ENCODE measurements around the gene SEMG2. TPM values are rescaled to one million over a fixed set of nuclear protein-coding genes. Genes with fewer than 3 reads are reported as not detected.

SEMG2 gene
- polyA plus RNA-seq, 1 donor (not counting 4 experiments of a cell fraction or from before 2014, with no cell fraction given): not detected

GRCh38 chr20:45246109-45246508 lies 24.9 kb downstream of the SEMG2 start:
- FAIRE-seq: no peak
- DNase-seq (ENCODE audit: low read depth, low spot score): no peak
- Histone ChIP-seq H3K27ac (ENCODE audit: control insufficient read depth, insufficient read depth, low read length) (no peak overlapping the region), H3K27me3 (ENCODE audit: control insufficient read depth, extremely low read depth, insufficient read depth, low read length) (peaks cover 2% of the 10 kb centered on the region), H3K9me3 (ENCODE audit: control insufficient read depth, low read depth, low read length) (no peaks in the 10 kb centered on the region), H2AFZ (ENCODE audit: control insufficient read depth, low read length) (no peak overlapping the region), H3K9me1 (ENCODE audit: control insufficient read depth, extremely low read depth, insufficient read depth, low read length) (no peaks in the 10 kb centered on the region), H3K79me2 (ENCODE audit: control insufficient read depth, insufficient read depth, low read length) (no peaks in the 10 kb centered on the region), H4K20me1 (ENCODE audit: control insufficient read depth, extremely low read depth, insufficient read depth, low read length) (no peaks in the 10 kb centered on the region), H3K4me3 (ENCODE audit: control insufficient read depth in 2 of 3, extremely low read depth in 1 of 3, insufficient read depth in 2 of 3, low read depth in 1 of 3, low read length in 3 of 3) (no peak overlapping the region), H3K4me2 (ENCODE audit: control insufficient read depth, extremely low read depth, insufficient read depth, low read depth, low read length) (no peak overlapping the region), H3K36me3 (ENCODE audit: control insufficient read depth in 2 of 2, extremely low read depth in 1 of 2, insufficient read depth in 2 of 2, low read length in 2 of 2) (no peaks in the 10 kb centered on the region), H3K9ac (ENCODE audit: control insufficient read depth, extremely low read depth, insufficient read depth, low read length) (no peak overlapping the region), H3K4me1 (ENCODE audit: control insufficient read depth, extremely low read depth, insufficient read depth, low read length) (no peaks in the 10 kb centered on the region)
- dilution Hi-C loops (cut with MboI; ENCODE audit: extremely low pct_ligation_motif_present, low sequenced_read_pairs): no loop called here
- TF ChIP-seq CTCF (optimal IDR thresholded peaks at IDR 0.05 in 1 of 3, IDR thresholded peaks at IDR 0.05 in 1 of 3, conservative IDR thresholded peaks at IDR 0.05 in 1 of 3; ENCODE audit: extremely low read depth in 1 of 3, insufficient read depth in 2 of 3, low read length in 3 of 3): no peak
- TF ChIP-seq EZH2 (IDR thresholded peaks at IDR 0.05; ENCODE audit: low read length): no peak

- Histone ChIP-seq H3K27ac (ENCODE audit: control insufficient read depth, insufficient read depth, low read length) (no peak overlapping the region), H3K79me2 (ENCODE audit: control insufficient read depth, insufficient read depth, low read length) (no peaks in the 10 kb centered on the region), H3K4me1 (ENCODE audit: control insufficient read depth, extremely low read depth, insufficient read depth, low read length) (no peaks in the 10 kb centered on the region), H3K27me3 (ENCODE audit: control insufficient read depth, extremely low read depth, insufficient read depth, low read length) (peaks cover 6% of the 10 kb centered on the region), H3K4me3 (ENCODE audit: control insufficient read depth in 2 of 3, extremely low read depth in 1 of 3, insufficient read depth in 2 of 3, low read depth in 1 of 3, low read length in 3 of 3) (no peak overlapping the region), H4K20me1 (ENCODE audit: control insufficient read depth, extremely low read depth, insufficient read depth, low read length) (no peaks in the 10 kb centered on the region), H3K4me2 (ENCODE audit: control insufficient read depth, extremely low read depth, insufficient read depth, low read depth, low read length) (no peak overlapping the region), H3K9ac (ENCODE audit: control insufficient read depth, extremely low read depth, insufficient read depth, low read length) (no peak overlapping the region), H3K36me3 (ENCODE audit: control insufficient read depth in 2 of 2, extremely low read depth in 1 of 2, insufficient read depth in 2 of 2, low read length in 2 of 2) (no peaks in the 10 kb centered on the region), H3K9me1 (ENCODE audit: control insufficient read depth, extremely low read depth, insufficient read depth, low read length) (no peaks in the 10 kb centered on the region), H3K9me3 (ENCODE audit: control insufficient read depth, low read depth, low read length) (no peaks in the 10 kb centered on the region), H2AFZ (ENCODE audit: control insufficient read depth, low read length) (no peak overlapping the region)
- no peak for DNase-seq (ENCODE audit: low read depth, low spot score)
- dilution Hi-C loops (cut with MboI; ENCODE audit: extremely low pct_ligation_motif_present, low sequenced_read_pairs): no loop called here
- no peak for FAIRE-seq
- no peak for TF ChIP-seq CTCF (optimal IDR thresholded peaks at IDR 0.05 in 1 of 3, IDR thresholded peaks at IDR 0.05 in 1 of 3, conservative IDR thresholded peaks at IDR 0.05 in 1 of 3; ENCODE audit: extremely low read depth in 1 of 3, insufficient read depth in 2 of 3, low read length in 3 of 3)
- no peak for TF ChIP-seq EZH2 (IDR thresholded peaks at IDR 0.05; ENCODE audit: low read length)
Observed at GRCh38 chr20:45247865-45248264, 26.7 kb downstream of the SEMG2 start.

Measured in keratinocyte (primary cell).